ENCODE results near the gene DAZAP2. TPM values are rescaled to one million over a fixed set of nuclear protein-coding genes. Genes with fewer than 3 reads are reported as not detected.

Gene DAZAP2
- polyA plus RNA-seq, 2 of the 4 experiments (the other 2 are of a cell fraction) = 304 to 375 TPM

DNA sequence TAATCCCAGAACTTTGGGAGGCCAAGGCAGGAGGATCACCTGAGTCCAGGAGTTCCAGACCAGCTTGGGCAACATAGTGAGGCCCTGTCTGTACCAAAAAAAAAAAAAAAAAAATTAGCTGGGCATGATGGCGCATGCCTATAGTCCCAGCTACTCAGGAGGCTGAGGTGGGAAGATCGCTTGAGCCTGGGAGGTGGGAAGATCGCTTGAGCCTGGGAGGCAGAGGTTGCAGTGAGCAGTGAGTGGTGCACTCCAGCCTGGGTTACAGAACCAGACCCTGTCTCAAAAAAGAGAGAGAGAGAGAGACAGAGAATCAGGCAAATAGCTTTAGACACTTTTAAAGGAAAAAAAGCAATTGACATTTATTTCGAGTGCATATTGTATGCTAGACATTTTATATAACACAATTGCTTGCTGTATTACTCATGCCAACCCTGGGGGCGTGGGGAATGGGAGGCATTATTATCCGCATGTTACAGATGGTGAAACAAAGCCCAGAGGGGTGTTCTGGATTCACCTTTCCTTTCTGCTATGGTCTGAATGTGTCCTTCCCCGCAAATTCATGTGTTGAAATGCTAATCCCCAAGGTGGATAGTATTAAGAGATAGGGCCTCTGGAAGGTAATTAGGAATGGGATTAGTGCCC lies 30.5 kb upstream of the DAZAP2 start:
- H3K9me3 ChIP-seq = no peaks in the 10 kb centered on the region
- WGBS (ENCODE audit: missing lambda C conversion rate) = 71% methylated on average over 7 of the region's 7 CpGs
- 0 out of 3 replicates have a peak, but pooled peaks cover 3% of the 10 kb centered on the region for H3K4me1 ChIP-seq
- FAIRE-seq = no peak
- H3K27ac ChIP-seq = no peak overlapping the region
- ChIA-PET CTCF (interaction anchor here (3.2 kb wide), 1 partner anchor 9 kb away, joined by 11 read pairs; the partner anchor contains the start of gene POU6F1), POLR2A (no interaction called here)
- ATAC-seq = no peak
- no peak for TF ChIP-seq E2F6 (IDR thresholded peaks at IDR 0.05; ENCODE audit: borderline replicate concordance, low read depth)
- no peak overlapping the region for H3K4me3 ChIP-seq
- no peak overlapping the region for H3K4me2 ChIP-seq
- no peak for DNase-seq (ENCODE audit: low read depth in 1 of 2, low spot score in 1 of 2)

GRCh38 chr12:51209259-51209658 lies 29.4 kb upstream of the DAZAP2 start:
- no peak for DNase-seq (ENCODE audit: low read depth in 1 of 2, low spot score in 1 of 2)
- no peak for ATAC-seq
- 58% methylated on average over 2 of the region's 2 CpGs for WGBS (ENCODE audit: missing lambda C conversion rate)
- TF ChIP-seq RFX5 (IDR thresholded peaks at IDR 0.05) = no peak
- TF ChIP-seq RAD21 (conservative IDR thresholded peaks at IDR 0.05 in 1 of 2, IDR thresholded peaks at IDR 0.05 in 1 of 2) = no peak
- no peak for TF ChIP-seq CBX8 (IDR thresholded peaks at IDR 0.05)
- no peak for TF ChIP-seq KDM1A (IDR thresholded peaks at IDR 0.05; ENCODE audit: low read depth)
- TF ChIP-seq HEYL (CRISPR knock-in tag; IDR thresholded peaks at IDR 0.05) = no peak
- TF ChIP-seq BHLHE40 (IDR thresholded peaks at IDR 0.05; ENCODE audit: low read depth, low read length) = no peak
- no peak for TF ChIP-seq TFCP2L1 (CRISPR knock-in tag; IDR thresholded peaks at IDR 0.05)
- TF ChIP-seq NR3C1 (IDR thresholded peaks at IDR 0.05) = no peak
- no peak for TF ChIP-seq FOSL2 (IDR thresholded peaks at IDR 0.05)
- no peak for TF ChIP-seq FOSL2 (CRISPR knock-in tag; IDR thresholded peaks at IDR 0.05)
- no peak for TF ChIP-seq MAZ (IDR thresholded peaks at IDR 0.05; ENCODE audit: borderline replicate concordance, low read depth, low read length)
- no peak for TF ChIP-seq HOXA7 (CRISPR knock-in tag; IDR thresholded peaks at IDR 0.05)
- H3K9me3 ChIP-seq = no peaks in the 10 kb centered on the region
- no peak overlapping the region for H3K4me3 ChIP-seq
- H3K4me1 ChIP-seq = 0 out of 3 replicates have a peak, but pooled peaks cover 3% of the 10 kb centered on the region
- no peak overlapping the region for H3K4me2 ChIP-seq
- CTCF ChIA-PET = interaction anchor here (3.2 kb wide), 1 partner anchor 8 kb away, joined by 11 read pairs; the partner anchor contains the start of gene POU6F1
- POLR2A ChIA-PET = no interaction called here
- FAIRE-seq = no peak
- H3K27ac ChIP-seq = no peak overlapping the region

- Histone ChIP-seq H3K9me3 (no peaks in the 10 kb centered on the region), H3K4me2 (no peak overlapping the region), H3K4me3 (no peak overlapping the region), H3K4me1 (no peaks in the 10 kb centered on the region), H3K27ac (no peak overlapping the region)
- peak; percentile 53 to 64; a peak in 4 of 6 replicates for ATAC-seq
- TF ChIP-seq CBX8 (IDR thresholded peaks at IDR 0.05) = no peak
- TF ChIP-seq, protein P1, sequence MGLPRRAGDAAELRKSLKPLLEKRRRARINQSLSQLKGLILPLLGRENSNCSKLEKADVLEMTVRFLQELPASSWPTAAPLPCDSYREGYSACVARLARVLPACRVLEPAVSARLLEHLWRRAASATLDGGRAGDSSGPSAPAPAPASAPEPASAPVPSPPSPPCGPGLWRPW (IDR thresholded peaks at IDR 0.05) = no peak
- no peak for TF ChIP-seq NPAS2 (CRISPR knock-in tag; IDR thresholded peaks at IDR 0.05; ENCODE audit: borderline replicate concordance)
- no peak for TF ChIP-seq ZFP36 (IDR thresholded peaks at IDR 0.05; ENCODE audit: borderline replicate concordance, partially characterized antibody)
- TF ChIP-seq JUNB (IDR thresholded peaks at IDR 0.05) = no peak
- no peak for TF ChIP-seq FOSB (CRISPR knock-in tag; IDR thresholded peaks at IDR 0.05)
- TF ChIP-seq NR3C1 (IDR thresholded peaks at IDR 0.05) = no peak
- no peak for TF ChIP-seq MYC (IDR thresholded peaks at IDR 0.05; ENCODE audit: borderline replicate concordance, low read length)
- TF ChIP-seq, protein P2, sequence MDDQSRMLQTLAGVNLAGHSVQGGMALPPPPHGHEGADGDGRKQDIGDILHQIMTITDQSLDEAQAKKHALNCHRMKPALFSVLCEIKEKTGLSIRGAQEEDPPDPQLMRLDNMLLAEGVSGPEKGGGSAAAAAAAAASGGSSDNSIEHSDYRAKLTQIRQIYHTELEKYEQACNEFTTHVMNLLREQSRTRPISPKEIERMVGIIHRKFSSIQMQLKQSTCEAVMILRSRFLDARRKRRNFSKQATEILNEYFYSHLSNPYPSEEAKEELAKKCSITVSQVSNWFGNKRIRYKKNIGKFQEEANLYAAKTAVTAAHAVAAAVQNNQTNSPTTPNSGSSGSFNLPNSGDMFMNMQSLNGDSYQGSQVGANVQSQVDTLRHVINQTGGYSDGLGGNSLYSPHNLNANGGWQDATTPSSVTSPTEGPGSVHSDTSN (IDR thresholded peaks at IDR 0.05) = no peak
- no peak for TF ChIP-seq ZC3H11A (IDR thresholded peaks at IDR 0.05)
- no peak for TF ChIP-seq PHF8 (IDR thresholded peaks at IDR 0.05; ENCODE audit: borderline replicate concordance, low read depth)
- TF ChIP-seq EHMT2 (IDR thresholded peaks at IDR 0.05; ENCODE audit: low read depth) = no peak
- no peak for TF ChIP-seq EHF (CRISPR knock-in tag; IDR thresholded peaks at IDR 0.05)
- no peak for TF ChIP-seq HDAC2 (IDR thresholded peaks at IDR 0.05)
- no peak for TF ChIP-seq SMC3 (IDR thresholded peaks at IDR 0.05)
- no peak for TF ChIP-seq HMGXB4 (CRISPR knock-in tag; IDR thresholded peaks at IDR 0.05; ENCODE audit: borderline replicate concordance)
- no peak for FAIRE-seq
- DNase-seq (ENCODE audit: low read depth in 1 of 2, low spot score in 1 of 2) = no peak
- CTCF ChIA-PET = interaction anchor here (1.1 to 1.9 kb wide), 3 partner anchors 16 to 140 kb away, joined by 4 to 11 read pairs (median 5); no protein-coding TSS in a partner anchor
- POLR2A ChIA-PET = no interaction called here
- 22% methylated on average over 2 of the region's 2 CpGs for WGBS (ENCODE audit: missing lambda C conversion rate)
Measured at GRCh38 chr12:51210690-51211395, 27.8 kb upstream of the DAZAP2 start.
